HG03066 (cell line): ENCODE results near the gene ZNF282.
A peak's percentile ranks its signal among the peaks of the same experiment; 100 is the strongest.
"Not testable (repeated sequence)": the region's sequence is repeated elsewhere in the genome, so short reads cannot be mapped to it uniquely, and the experiment has no call there.

Experiments used
- ATAC-seq: cut with Tn5 transposase; IDR thresholded peaks from one replicate; pipeline ENCODE4 v1.9.1; 2021; ENCODE audit warnings: low read depth; ENCODE audit not compliant: unreplicated experiment

Gene ZNF282

DNA sequence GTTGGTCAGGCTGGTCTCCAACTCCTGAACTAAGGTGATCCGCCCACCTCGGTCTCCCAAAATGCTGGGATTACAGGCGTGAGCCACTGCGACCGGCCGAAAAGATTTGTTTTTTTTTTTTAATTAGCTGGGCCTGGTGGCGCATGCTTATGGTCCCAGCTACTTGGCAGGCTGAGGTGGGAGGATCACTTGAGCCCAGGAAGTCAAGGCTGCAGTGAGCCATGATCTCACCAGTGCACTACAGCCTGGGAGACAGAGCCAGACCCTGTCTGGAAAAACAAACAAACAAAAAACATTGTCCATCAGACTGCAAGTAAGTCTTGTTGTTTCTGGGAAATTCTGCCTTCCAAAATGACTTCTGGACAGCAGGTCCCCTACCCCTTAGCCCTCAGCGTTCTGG is 27.8 kb downstream of the ZNF282 start:
- no peak for ATAC-seq

DNA sequence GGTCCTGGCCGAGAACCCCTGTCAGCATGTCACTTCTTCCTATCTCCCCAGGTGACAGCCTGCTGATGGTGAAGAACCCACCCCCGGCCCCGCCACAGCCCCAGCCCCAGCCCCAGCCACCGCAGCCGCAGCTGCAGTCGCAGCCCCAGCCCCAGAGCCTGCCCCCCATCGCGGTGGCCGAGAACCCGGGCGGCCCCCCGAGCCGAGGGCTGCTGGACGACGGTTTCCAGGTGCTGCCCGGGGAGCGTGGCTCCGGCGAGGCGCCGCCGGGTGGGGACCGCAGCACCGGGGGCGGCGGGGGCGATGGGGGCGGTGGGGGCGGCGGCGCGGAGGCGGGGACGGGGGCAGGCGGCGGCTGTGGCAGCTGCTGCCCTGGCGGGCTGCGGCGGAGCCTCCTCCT is 28.4 kb downstream of the ZNF282 start:
- no peak for ATAC-seq

DNA sequence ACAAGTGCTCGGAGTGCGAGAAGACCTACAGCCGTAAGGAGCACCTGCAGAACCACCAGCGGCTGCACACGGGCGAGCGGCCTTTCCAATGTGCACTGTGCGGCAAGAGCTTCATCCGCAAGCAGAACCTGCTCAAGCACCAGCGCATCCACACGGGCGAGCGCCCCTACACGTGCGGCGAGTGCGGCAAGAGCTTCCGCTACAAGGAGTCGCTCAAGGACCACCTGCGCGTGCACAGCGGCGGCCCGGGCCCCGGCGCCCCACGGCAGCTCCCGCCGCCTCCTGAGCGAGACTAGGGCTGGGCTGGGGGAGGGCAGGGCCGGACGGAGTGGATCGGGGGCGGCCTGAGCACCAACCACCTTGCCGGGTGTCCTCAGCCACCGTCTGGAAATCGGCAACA is 29.0 kb downstream of the ZNF282 start:
- no peak for ATAC-seq

DNA sequence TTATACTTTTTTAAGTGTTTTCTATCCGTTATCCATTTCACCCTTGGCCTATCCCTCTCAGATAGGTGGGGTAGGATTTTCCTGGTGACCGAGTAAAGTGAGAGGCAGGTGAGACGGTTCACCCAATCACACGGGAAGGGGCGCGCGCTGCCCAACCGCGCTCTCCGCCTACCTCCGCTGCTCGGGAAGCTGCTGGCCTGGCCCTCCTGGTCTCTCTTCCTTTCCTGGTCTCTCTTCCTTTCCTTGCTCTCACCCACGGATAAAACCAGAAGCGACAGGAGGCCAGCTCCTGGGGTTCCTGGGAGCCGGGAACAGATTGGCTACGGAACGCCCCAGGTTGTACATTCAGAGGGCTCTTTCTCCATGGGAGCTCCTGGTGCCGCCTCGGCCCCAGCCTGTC is 29.8 kb downstream of the ZNF282 start:
- no peak for ATAC-seq

DNA sequence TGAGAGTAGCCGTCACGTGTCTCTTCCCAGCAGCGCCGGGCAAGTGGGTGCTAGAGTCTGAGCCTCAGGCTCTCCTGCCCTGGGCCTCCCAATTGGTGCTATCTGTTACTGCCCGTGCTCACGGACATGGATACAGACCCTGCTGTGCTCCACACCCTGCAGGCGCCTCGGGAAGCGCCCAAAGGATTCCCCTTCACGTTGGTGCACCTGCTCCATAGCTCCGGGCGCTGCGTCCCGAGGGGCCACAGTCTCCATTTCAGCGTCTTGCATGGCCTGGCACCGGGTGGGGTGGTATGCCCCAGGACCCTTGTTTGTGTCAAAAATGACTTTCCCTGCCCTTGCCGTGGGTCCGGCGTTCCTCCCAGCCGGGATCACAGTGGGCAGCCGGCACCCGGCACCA is 30.3 kb downstream of the ZNF282 start:
- ATAC-seq: no peak

DNA sequence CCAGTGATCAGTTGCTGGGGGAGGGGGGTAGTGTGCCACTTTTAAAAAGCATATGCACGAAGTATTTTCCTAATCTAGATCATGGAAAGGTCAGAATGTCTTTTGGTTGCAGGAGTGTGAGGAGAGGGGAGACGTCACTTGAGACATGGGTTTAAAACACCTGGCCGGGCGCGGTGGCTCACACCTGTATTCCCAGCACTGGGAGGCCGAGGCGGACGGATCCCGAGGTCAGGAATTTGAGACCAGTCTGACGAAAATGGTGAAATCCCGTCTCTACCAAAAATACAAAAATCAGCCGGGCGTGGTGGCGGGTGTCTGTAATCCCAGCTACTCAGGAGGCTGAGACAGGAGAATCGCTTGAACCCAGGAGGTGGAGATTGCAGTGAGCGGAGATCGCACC is 31.0 kb downstream of the ZNF282 start:
- ATAC-seq: not testable (repeated sequence)

- no peak for ATAC-seq
Measured at GRCh38 chr7:149226840-149227494, 31.6 kb downstream of the ZNF282 start.

DNA sequence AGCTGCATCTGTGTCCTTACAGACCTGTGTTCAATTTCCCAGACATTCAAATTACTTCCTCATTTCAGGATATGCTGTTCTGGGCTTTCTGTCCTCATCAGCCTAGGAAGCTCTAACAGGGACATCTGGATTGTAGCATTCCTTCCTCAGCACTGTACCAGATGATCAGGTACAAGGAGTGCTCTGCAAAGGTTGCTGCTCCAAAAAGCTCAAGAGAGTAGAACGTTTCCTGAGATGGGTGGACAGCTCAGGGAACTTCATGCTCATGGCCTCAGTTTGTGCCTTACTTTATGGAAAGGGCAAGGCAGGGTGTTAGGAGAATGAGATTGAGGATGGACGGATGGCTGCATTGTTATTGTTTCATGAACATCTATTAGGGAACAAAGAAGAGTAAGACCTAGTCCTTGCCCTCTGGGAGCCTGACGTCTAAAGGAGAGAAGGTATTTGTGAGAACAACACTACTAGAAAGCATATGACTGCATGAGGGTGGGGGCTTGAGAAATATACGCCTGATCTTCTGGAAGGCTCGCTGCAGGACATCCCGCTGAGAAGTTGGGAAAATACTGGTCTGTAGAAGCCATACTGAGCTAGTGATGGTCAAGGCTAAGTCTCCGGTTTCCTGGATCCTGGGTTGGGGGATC is 33.6 kb downstream of the ZNF282 start:
- ATAC-seq: no peak

GRCh38 chr7:149229526-149229925 is 34.2 kb downstream of the ZNF282 start:
- no peak for ATAC-seq

- ATAC-seq: no peak
Measured at GRCh38 chr7:149232362-149232761, 37.0 kb downstream of the ZNF282 start.

- not testable (repeated sequence) for ATAC-seq
Measured at GRCh38 chr7:149233655-149234204, 38.4 kb downstream of the ZNF282 start.

GRCh38 chr7:149237502-149237901 is 42.2 kb downstream of the ZNF282 start:
- no peak for ATAC-seq

DNA sequence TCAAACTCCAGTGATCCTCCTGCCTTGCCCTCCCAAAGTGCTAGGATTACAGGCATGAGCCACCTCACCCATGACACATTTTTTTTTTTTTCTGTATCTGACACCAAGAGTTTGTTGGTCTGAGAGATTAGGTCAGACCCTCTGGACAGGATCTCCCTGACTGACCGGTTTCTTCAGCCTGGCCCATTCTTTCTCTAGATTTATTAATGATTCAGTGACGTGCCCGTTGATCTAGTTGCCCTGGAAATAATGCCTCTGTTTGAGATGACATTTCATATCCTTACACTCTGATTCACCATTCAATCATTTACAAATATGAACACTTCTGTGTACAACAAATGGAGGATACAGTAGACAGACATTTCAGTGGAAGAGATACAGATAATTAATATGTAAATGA is 42.7 kb downstream of the ZNF282 start:
- ATAC-seq: no peak

- ATAC-seq: peak; percentile 100
Measured at GRCh38 chr7:149239345-149240143, 44.2 kb downstream of the ZNF282 start, which contains the start of gene ZNF212. Gene ZNF212, plus strand, starts transcription at chr7:149239651. Its CDS starts 128 bp downstream, at chr7:149239779.

- no peak for ATAC-seq
Measured at GRCh38 chr7:149240637-149241036, 45.3 kb downstream of the ZNF282 start.

DNA sequence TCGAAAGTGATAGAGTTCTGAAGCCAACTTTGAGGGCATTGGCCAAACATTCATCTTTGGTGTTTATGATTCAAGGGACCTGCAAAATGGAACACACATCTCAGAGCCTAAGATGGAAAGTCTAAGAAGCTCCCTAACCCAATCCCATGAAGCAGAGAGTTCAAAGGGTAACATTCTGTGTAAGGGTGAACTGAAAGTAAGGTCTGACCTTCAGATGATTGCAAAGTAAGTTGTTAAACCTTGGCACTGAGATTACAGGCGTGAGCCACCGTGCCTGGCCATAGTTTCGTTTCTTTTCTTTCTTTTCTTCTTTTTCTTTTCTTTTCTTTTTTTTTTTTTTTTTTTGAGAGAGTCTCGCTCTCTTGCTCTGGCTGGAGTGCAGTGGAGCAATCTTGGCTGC is 46.4 kb downstream of the ZNF282 start:
- ATAC-seq: no peak

GRCh38 chr7:149245244-149245643 is 49.9 kb downstream of the ZNF282 start:
- ATAC-seq: peak; percentile 56

DNA sequence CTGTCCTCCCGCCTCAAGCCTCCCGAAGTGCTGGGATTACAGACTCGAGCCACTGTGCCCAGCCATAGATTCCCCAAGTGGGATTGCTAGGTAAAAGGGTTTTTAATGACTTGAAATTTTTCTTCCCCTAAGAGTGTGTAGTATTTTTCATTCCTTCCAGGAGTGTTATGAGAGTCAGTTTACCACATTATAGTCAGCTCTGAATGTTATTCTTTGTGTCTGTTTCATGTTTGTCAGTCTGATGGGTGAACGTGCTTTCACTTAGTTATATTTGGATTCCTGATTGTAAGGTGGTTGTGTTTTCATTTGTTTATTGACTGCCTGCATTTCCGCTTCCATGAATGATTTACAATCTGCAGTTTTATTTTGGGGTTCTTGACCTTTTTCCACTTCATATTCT is 50.4 kb downstream of the ZNF282 start:
- peak; percentile 23 for ATAC-seq

DNA sequence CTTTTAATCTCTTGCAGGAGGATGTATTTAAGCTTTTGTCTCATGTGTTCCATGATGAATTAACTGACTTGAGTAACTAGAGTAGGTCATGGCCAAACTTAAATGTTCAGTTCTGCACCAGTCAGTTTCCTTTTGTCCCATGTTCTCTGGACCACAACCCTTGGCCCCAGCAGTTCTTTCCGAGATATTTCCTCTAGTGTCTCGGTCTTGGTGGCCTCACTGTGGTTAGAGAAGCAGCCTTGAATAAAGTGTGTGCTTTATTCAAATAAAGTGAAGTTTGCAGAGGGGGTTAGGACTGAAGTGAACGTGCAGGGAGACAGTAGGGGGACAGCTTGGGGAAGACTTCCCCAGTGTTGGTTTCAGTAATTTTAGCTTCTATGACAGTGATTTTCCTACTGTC is 53.4 kb downstream of the ZNF282 start:
- ATAC-seq: no peak

GRCh38 chr7:149250151-149250550 is 54.8 kb downstream of the ZNF282 start:
- not testable (repeated sequence) for ATAC-seq

GRCh38 chr7:149251518-149251917 is 56.2 kb downstream of the ZNF282 start:
- ATAC-seq: not testable (repeated sequence)
